Measurements from ENCODE around the gene CKB. TPM values are rescaled to one million over a fixed set of nuclear protein-coding genes. Genes with fewer than 3 reads are reported as not detected.

The CKB gene
- 38.9 TPM for polyA plus RNA-seq (2013)

DNA sequence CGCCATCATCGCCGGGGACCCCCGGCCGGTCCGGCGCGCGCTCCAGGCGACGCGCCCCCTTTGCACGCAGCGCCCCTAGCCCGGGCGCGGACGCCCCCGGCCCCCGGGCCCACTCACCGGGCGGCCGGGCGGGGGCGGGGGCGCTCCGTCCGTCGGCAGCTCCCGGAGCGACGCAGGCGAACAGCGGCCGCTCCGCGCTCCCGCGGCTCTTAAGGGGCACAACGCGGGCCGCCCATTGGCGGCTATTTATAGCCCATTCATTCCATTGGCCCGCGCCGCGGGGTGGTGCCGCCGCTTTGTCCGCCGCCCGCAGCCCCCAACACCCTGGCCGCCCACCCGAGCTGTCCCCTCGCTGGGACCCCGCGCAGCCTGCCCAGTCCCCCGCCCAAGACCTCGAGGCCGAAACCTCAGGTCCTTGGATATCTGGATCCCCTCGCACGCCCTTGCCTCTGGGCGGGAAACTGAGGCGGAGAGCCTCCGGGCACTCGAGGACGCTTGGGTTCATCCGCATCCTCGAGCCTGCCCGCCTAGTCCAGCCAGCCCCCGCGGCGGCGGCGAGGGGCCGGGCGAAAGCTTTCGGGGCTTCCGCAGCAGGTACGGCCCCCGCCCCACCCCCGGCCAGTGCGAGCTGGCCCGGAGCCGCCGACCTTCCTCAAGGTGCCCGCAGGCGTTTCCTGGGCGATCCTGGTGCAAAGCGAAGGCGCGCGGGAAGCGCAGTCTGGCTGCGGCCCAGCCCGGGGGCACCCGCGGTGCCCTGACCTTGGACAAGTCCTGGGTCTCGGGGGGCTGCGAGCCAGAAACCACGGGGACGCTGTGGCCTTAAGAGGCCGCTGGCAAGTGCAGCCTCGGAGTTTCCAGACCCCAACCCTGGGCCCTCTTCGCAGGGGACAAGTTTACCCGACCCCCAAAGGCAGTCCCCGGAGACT lies at the start of gene CKB:
TSS of gene CKB (minus strand) at position 182 of the 926 bp plus-strand sequence. CDS start 337 bp downstream, outside the sequence.
- DNase-seq = peak; percentile 43 to 64 (median 60)
- Histone ChIP-seq H3K4me3 (ENCODE audit: control insufficient read depth in 1 of 7, extremely low read depth in 1 of 7, insufficient read depth in 4 of 7, low read depth in 2 of 7, low read length in 6 of 7) (peak within 1 kb of the TSS; percentile 43 to 74 (median 64)), H3K4me1 (ENCODE audit: control extremely low read depth in 1 of 4, control insufficient read depth in 4 of 4, insufficient read depth in 4 of 4, low read length in 3 of 4) (peaks cover 0 to 71% (median 54%) of the 10 kb centered on the region in 4 experiments), H3K27me3 (replicated peaks in 2 of 5; ENCODE audit: control insufficient read depth in 4 of 5, insufficient read depth in 5 of 5, low read length in 4 of 5) (peaks cover 0 to 30% (median 6%) of the 10 kb centered on the region in 5 experiments), H3K27ac (ENCODE audit: insufficient read depth in 1 of 2, low read depth in 1 of 2, low read length in 2 of 2, poor library complexity in 1 of 2, severe bottlenecking in 2 of 2) (no peak within 1 kb of the TSS), H3K9me3 (ENCODE audit: control extremely low read depth in 1 of 5, control insufficient read depth in 4 of 5, insufficient read depth in 2 of 5, low read depth in 1 of 5, low read length in 4 of 5) (peaks cover 0 to 4% (median 0%) of the 10 kb centered on the region in 5 experiments), H3K36me3 (ENCODE audit: control insufficient read depth in 4 of 4, insufficient read depth in 4 of 4, low read length in 3 of 4) (no peaks in the 10 kb centered on the region)
- ChIA-PET CTCF (interaction anchor here (0.9 to 11.1 kb wide), 2 partner anchors 23 to 44 kb away, joined by 3 to 147 read pairs; no protein-coding TSS in a partner anchor), POLR2A (interaction anchor here (0.6 kb wide), 1 partner anchor 1461 kb away, joined by 9 read pairs; no protein-coding TSS in a partner anchor)
- 7% methylated on average over 107 of the region's 107 CpGs for WGBS (ENCODE audit: insufficient coverage)

DNA sequence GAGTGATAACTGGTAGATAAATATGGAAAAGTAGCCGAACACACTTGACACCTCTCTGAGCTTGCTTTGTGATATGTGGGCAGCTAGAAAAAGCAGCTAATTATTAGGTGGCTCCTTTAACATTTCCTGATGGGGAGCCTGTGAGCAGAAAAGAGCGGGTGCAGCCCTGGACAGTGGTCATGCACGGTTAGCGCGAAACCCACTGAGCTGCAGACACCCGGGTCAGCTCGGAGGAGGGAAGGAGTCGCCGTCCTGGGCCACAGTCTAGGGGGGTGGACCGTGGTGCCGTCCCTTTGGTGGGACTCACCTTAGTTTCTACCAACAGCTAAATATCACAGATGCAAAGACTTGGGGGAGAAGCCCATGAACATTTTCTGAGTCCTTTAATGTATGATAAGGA lies 46.8 kb upstream of the CKB start:
- Histone ChIP-seq H3K27me3 (replicated peaks in 2 of 5; ENCODE audit: control insufficient read depth in 4 of 5, insufficient read depth in 5 of 5, low read length in 4 of 5) (no peaks in the 10 kb centered on the region), H3K27ac (ENCODE audit: insufficient read depth in 1 of 2, low read depth in 1 of 2, low read length in 2 of 2, poor library complexity in 1 of 2, severe bottlenecking in 2 of 2) (no peak overlapping the region), H3K4me1 (ENCODE audit: control extremely low read depth in 1 of 4, control insufficient read depth in 4 of 4, insufficient read depth in 4 of 4, low read length in 3 of 4) (no peaks in the 10 kb centered on the region), H3K9me3 (ENCODE audit: control extremely low read depth in 1 of 5, control insufficient read depth in 4 of 5, insufficient read depth in 2 of 5, low read depth in 1 of 5, low read length in 4 of 5) (no peaks in the 10 kb centered on the region), H3K36me3 (ENCODE audit: control insufficient read depth in 4 of 4, insufficient read depth in 4 of 4, low read length in 3 of 4) (peaks cover 0 to 9% (median 7%) of the 10 kb centered on the region in 4 experiments), H3K4me3 (ENCODE audit: control insufficient read depth in 1 of 7, extremely low read depth in 1 of 7, insufficient read depth in 4 of 7, low read depth in 2 of 7, low read length in 6 of 7) (no peak overlapping the region)
- ChIA-PET CTCF (interaction anchor here (0.9 to 1.5 kb wide), 3 partner anchors 68 to 111 kb away, joined by 3 to 7 read pairs (median 5); no protein-coding TSS in a partner anchor), POLR2A (no interaction called here)
- DNase-seq = no peak
- 99% methylated on average over 7 of the region's 11 CpGs for WGBS (ENCODE audit: insufficient coverage)

GRCh38 chr14:103568952-103569351 lies 46.3 kb upstream of the CKB start:
- ChIA-PET POLR2A (interaction anchor here (0.7 kb wide), 1 partner anchor 124 kb away, joined by 3 read pairs; no protein-coding TSS in a partner anchor), CTCF (interaction anchor here (0.9 to 1.5 kb wide), 3 partner anchors 69 to 111 kb away, joined by 3 to 7 read pairs (median 5); no protein-coding TSS in a partner anchor)
- no peak overlapping the region for H3K27ac ChIP-seq (ENCODE audit: insufficient read depth in 1 of 2, low read depth in 1 of 2, low read length in 2 of 2, poor library complexity in 1 of 2, severe bottlenecking in 2 of 2)
- H3K36me3 ChIP-seq (ENCODE audit: control insufficient read depth in 4 of 4, insufficient read depth in 4 of 4, low read length in 3 of 4) = peaks cover 0 to 4% (median 3%) of the 10 kb centered on the region in 4 experiments
- no peak overlapping the region for H3K4me3 ChIP-seq (ENCODE audit: control insufficient read depth in 1 of 7, extremely low read depth in 1 of 7, insufficient read depth in 4 of 7, low read depth in 2 of 7, low read length in 6 of 7)
- DNase-seq = no peak
- WGBS (ENCODE audit: insufficient coverage) = 92% methylated on average over 4 of the region's 8 CpGs
- peaks cover 0 to 4% (median 2%) of the 10 kb centered on the region in 4 experiments for H3K4me1 ChIP-seq (ENCODE audit: control extremely low read depth in 1 of 4, control insufficient read depth in 4 of 4, insufficient read depth in 4 of 4, low read length in 3 of 4)
- H3K9me3 ChIP-seq (ENCODE audit: control extremely low read depth in 1 of 5, control insufficient read depth in 4 of 5, insufficient read depth in 2 of 5, low read depth in 1 of 5, low read length in 4 of 5) = no peaks in the 10 kb centered on the region
- no peaks in the 10 kb centered on the region for H3K27me3 ChIP-seq (replicated peaks in 2 of 5; ENCODE audit: control insufficient read depth in 4 of 5, insufficient read depth in 5 of 5, low read length in 4 of 5)

- no peaks in the 10 kb centered on the region for H3K27me3 ChIP-seq (replicated peaks in 2 of 5; ENCODE audit: control insufficient read depth in 4 of 5, insufficient read depth in 5 of 5, low read length in 4 of 5)
- peak overlapping the region; percentile 78 to 93 for H3K27ac ChIP-seq (ENCODE audit: insufficient read depth in 1 of 2, low read depth in 1 of 2, low read length in 2 of 2, poor library complexity in 1 of 2, severe bottlenecking in 2 of 2)
- 82% methylated on average over 15 of the region's 21 CpGs for WGBS (ENCODE audit: insufficient coverage)
- ChIA-PET CTCF (interaction anchor here (0.7 to 1.3 kb wide), 5 partner anchors 10 to 118 kb away, joined by 3 to 8 read pairs (median 3); no protein-coding TSS in a partner anchor), POLR2A (interaction anchor here (0.9 kb wide), 1 partner anchor 114 kb away, joined by 3 read pairs; no protein-coding TSS in a partner anchor)
- peak overlapping the region in 6 of 7 experiments; percentile 92 to 99 (median 94) for H3K4me3 ChIP-seq (ENCODE audit: control insufficient read depth in 1 of 7, extremely low read depth in 1 of 7, insufficient read depth in 4 of 7, low read depth in 2 of 7, low read length in 6 of 7)
- peaks cover 2 to 19% (median 13%) of the 10 kb centered on the region in 4 experiments for H3K36me3 ChIP-seq (ENCODE audit: control insufficient read depth in 4 of 4, insufficient read depth in 4 of 4, low read length in 3 of 4)
- H3K9me3 ChIP-seq (ENCODE audit: control extremely low read depth in 1 of 5, control insufficient read depth in 4 of 5, insufficient read depth in 2 of 5, low read depth in 1 of 5, low read length in 4 of 5) = no peaks in the 10 kb centered on the region
- peaks cover 11 to 30% (median 25%) of the 10 kb centered on the region in 4 experiments for H3K4me1 ChIP-seq (ENCODE audit: control extremely low read depth in 1 of 4, control insufficient read depth in 4 of 4, insufficient read depth in 4 of 4, low read length in 3 of 4)
- DNase-seq = peak in 2 of 3 donors; percentile 38 to 40
These were observed 41.3 kb upstream of the CKB start for GRCh38 chr14:103563844-103564505.

DNA sequence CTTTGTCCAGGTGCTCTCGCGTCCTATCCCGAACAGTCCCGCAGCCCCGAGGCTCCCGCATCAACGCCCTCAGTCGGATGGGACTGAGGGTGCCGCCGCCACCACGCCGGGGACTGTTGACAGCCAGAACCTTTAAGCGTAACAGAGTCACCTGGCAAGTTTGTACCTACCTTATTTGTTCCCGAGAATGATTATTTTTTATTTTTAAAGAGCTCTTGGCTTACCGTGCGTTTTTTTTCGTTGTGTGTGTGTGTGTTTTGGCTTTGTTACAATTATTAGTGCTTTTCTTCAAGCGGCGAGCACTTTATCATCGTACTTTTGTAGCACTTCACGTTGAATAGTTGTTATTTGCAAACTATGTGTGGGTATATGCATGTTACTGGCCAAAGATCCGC lies 40.6 kb upstream of the CKB start:
- Histone ChIP-seq H3K4me3 (ENCODE audit: control insufficient read depth in 1 of 7, extremely low read depth in 1 of 7, insufficient read depth in 4 of 7, low read depth in 2 of 7, low read length in 6 of 7) (peak overlapping the region; percentile 66 to 99 (median 94)), H3K36me3 (ENCODE audit: control insufficient read depth in 4 of 4, insufficient read depth in 4 of 4, low read length in 3 of 4) (peaks cover 2 to 26% (median 19%) of the 10 kb centered on the region in 4 experiments), H3K27ac (ENCODE audit: insufficient read depth in 1 of 2, low read depth in 1 of 2, low read length in 2 of 2, poor library complexity in 1 of 2, severe bottlenecking in 2 of 2) (peak overlapping the region; percentile 78 to 93), H3K27me3 (replicated peaks in 2 of 5; ENCODE audit: control insufficient read depth in 4 of 5, insufficient read depth in 5 of 5, low read length in 4 of 5) (no peaks in the 10 kb centered on the region), H3K4me1 (ENCODE audit: control extremely low read depth in 1 of 4, control insufficient read depth in 4 of 4, insufficient read depth in 4 of 4, low read length in 3 of 4) (peaks cover 11 to 30% (median 25%) of the 10 kb centered on the region in 4 experiments), H3K9me3 (ENCODE audit: control extremely low read depth in 1 of 5, control insufficient read depth in 4 of 5, insufficient read depth in 2 of 5, low read depth in 1 of 5, low read length in 4 of 5) (no peaks in the 10 kb centered on the region)
- 2% methylated on average over 21 of the region's 22 CpGs for WGBS (ENCODE audit: insufficient coverage)
- no peak for DNase-seq
- CTCF ChIA-PET = interaction anchor here (1.1 kb wide), 1 partner anchor 11 kb away, joined by 3 read pairs; no protein-coding TSS in a partner anchor
- POLR2A ChIA-PET = interaction anchor here (0.9 kb wide), 1 partner anchor 115 kb away, joined by 3 read pairs; no protein-coding TSS in a partner anchor

- POLR2A ChIA-PET = interaction anchor here (0.7 to 1.1 kb wide), 4 partner anchors 14 to 794 kb away, joined by 3 to 7 read pairs (median 3); no protein-coding TSS in a partner anchor
- 0% methylated on average over 95 of the region's 109 CpGs for WGBS (ENCODE audit: insufficient coverage)
These were observed 40.0 kb upstream of the CKB start, which contains the start of the genes BAG5 and COA8 for GRCh38 chr14:103562429-103563225. Gene BAG5, minus strand, starts transcription at chr14:103562657. Its CDS starts 1,493 bp downstream, at chr14:103561164. Gene COA8, plus strand, starts transcription at chr14:103562960. Its CDS starts 42 bp downstream, at chr14:103563002.

More at GRCh38 chr14:103562429-103563225, 40.0 kb upstream of the CKB start, which contains the start of the genes BAG5 and COA8:
- no peaks in the 10 kb centered on the region for H3K9me3 ChIP-seq (ENCODE audit: control extremely low read depth in 1 of 5, control insufficient read depth in 4 of 5, insufficient read depth in 2 of 5, low read depth in 1 of 5, low read length in 4 of 5)
- H3K4me1 ChIP-seq (ENCODE audit: control extremely low read depth in 1 of 4, control insufficient read depth in 4 of 4, insufficient read depth in 4 of 4, low read length in 3 of 4) = peaks cover 11 to 30% (median 25%) of the 10 kb centered on the region in 4 experiments
- CTCF ChIA-PET = interaction anchor here (1.4 to 1.6 kb wide), 2 partner anchors 11 to 46 kb away, joined by 4 to 5 read pairs; no protein-coding TSS in a partner anchor
- peak within 1 kb of the TSS; percentile 78 to 93 for H3K27ac ChIP-seq (ENCODE audit: insufficient read depth in 1 of 2, low read depth in 1 of 2, low read length in 2 of 2, poor library complexity in 1 of 2, severe bottlenecking in 2 of 2)
- H3K36me3 ChIP-seq (ENCODE audit: control insufficient read depth in 4 of 4, insufficient read depth in 4 of 4, low read length in 3 of 4) = peaks cover 2 to 30% (median 22%) of the 10 kb centered on the region in 4 experiments
- DNase-seq = peak; percentile 88 to 95 (median 93)
- no peaks in the 10 kb centered on the region for H3K27me3 ChIP-seq (replicated peaks in 2 of 5; ENCODE audit: control insufficient read depth in 4 of 5, insufficient read depth in 5 of 5, low read length in 4 of 5)
- peak within 1 kb of the TSS; percentile 66 to 99 (median 94) for H3K4me3 ChIP-seq (ENCODE audit: control insufficient read depth in 1 of 7, extremely low read depth in 1 of 7, insufficient read depth in 4 of 7, low read depth in 2 of 7, low read length in 6 of 7)
